Mucosa of gallbladder (tissue), 1 donor: ENCODE results near the gene ANKRD7. TPM values are rescaled to one million over a fixed set of nuclear protein-coding genes. Genes with fewer than 3 reads are reported as not detected.
"Not testable (repeated sequence)": the region's sequence is repeated elsewhere in the genome, so short reads cannot be mapped to it uniquely, and the experiment has no call there.

Experiments
- DNase-seq: peaks from one replicate; pipeline ENCODE4 v3.0.0-alpha.2; 2020; ENCODE audit warnings: low spot score
- total RNA-seq: library from RNA; stranded (reverse); gene quantifications from one replicate; pipeline ENCODE4 v1.2.1, GENCODE V29; 2021
- donor health status: DM: no; HTN: no; CAD: no.

The ANKRD7 gene
- total RNA-seq, 1 donor from 2014 or later = not detected

- no peak for DNase-seq
Measured at GRCh38 chr7:118233799-118234198, 9.3 kb downstream of the ANKRD7 start.

- DNase-seq = no peak
Measured at GRCh38 chr7:118239014-118239413, 14.5 kb downstream of the ANKRD7 start.

GRCh38 chr7:118240320-118240719, 15.8 kb downstream of the ANKRD7 start:
- not testable (repeated sequence) for DNase-seq

GRCh38 chr7:118243695-118244094, 19.2 kb downstream of the ANKRD7 start:
- DNase-seq = no peak

GRCh38 chr7:118245267-118246040, 20.9 kb downstream of the ANKRD7 start:
- DNase-seq = no peak

- no peak for DNase-seq
Measured at GRCh38 chr7:118250860-118251494, 26.5 kb downstream of the ANKRD7 start.

- no peak for DNase-seq
Measured at GRCh38 chr7:118252087-118252486, 27.6 kb downstream of the ANKRD7 start.

GRCh38 chr7:118259115-118259514, 34.6 kb downstream of the ANKRD7 start:
- no peak for DNase-seq

GRCh38 chr7:118264836-118265235, 40.3 kb downstream of the ANKRD7 start:
- DNase-seq = no peak

- no peak for DNase-seq
Measured at GRCh38 chr7:118280319-118281012, 56.0 kb downstream of the ANKRD7 start.

- DNase-seq = no peak
Measured at GRCh38 chr7:118281196-118281595, 56.7 kb downstream of the ANKRD7 start.

GRCh38 chr7:118285358-118285757, 60.9 kb downstream of the ANKRD7 start:
- no peak for DNase-seq

GRCh38 chr7:118286131-118286530, 61.6 kb downstream of the ANKRD7 start:
- no peak for DNase-seq

- DNase-seq = no peak
Measured at GRCh38 chr7:118288098-118288497, 63.6 kb downstream of the ANKRD7 start.

GRCh38 chr7:118289476-118289875, 65.0 kb downstream of the ANKRD7 start:
- DNase-seq = no peak

Other genes with a start within 250 kb of the ANKRD7 start
- 20.0 TPM for gene LSM8, start 40.5 kb upstream of the ANKRD7 start, total RNA-seq